Trophoblast cell (in vitro differentiated cells and primary cell): ENCODE results near the gene SLC45A2.

Experiments
- DNase-seq, 2 donors: peaks; one replicate each; pipeline ENCODE4 v3.0.0-alpha.2; 2016
- H2AFZ ChIP-seq: 2 replicates; pipeline ENCODE4 v1.6.1; 2013; ENCODE audit warnings: low read length, moderate library complexity, mild to moderate bottlenecking; ENCODE audit not compliant: insufficient read depth, poor library complexity
- H2AK5ac ChIP-seq: 2 replicates; pipeline ENCODE4 v1.6.1; 2013; ENCODE audit warnings: mild to moderate bottlenecking, low read length
- H2BK120ac ChIP-seq: 2 replicates; pipeline ENCODE4 v1.6.1; 2013; ENCODE audit warnings: low read length, mild to moderate bottlenecking, moderate library complexity; ENCODE audit not compliant: insufficient read depth, poor library complexity
- H2BK12ac ChIP-seq: 2 replicates; pipeline ENCODE4 v1.6.1; 2013; ENCODE audit warnings: mild to moderate bottlenecking, low read length, moderate library complexity
- H2BK5ac ChIP-seq: 2 replicates; pipeline ENCODE4 v1.6.1; 2013; ENCODE audit warnings: low read length, low read depth, moderate library complexity, mild to moderate bottlenecking; ENCODE audit not compliant: poor library complexity
- H3K14ac ChIP-seq: 2 replicates; pipeline ENCODE4 v1.6.1; 2013; ENCODE audit warnings: mild to moderate bottlenecking, low read length
- H3K18ac ChIP-seq: 2 replicates; pipeline ENCODE4 v1.6.1; 2013; ENCODE audit warnings: mild to moderate bottlenecking, low read length
- H3K23ac ChIP-seq: 2 replicates; pipeline ENCODE4 v1.6.1; 2013; ENCODE audit warnings: low read length
- H3K27ac ChIP-seq: 2 replicates; pipeline ENCODE4 v1.5.1; 2013; ENCODE audit warnings: low read depth, mild to moderate bottlenecking, inconsistent platforms, low read length, moderate library complexity
- H3K27me3 ChIP-seq: 2 replicates; pipeline ENCODE4 v1.6.1; 2013; ENCODE audit warnings: inconsistent platforms, mild to moderate bottlenecking, low read length, moderate library complexity; ENCODE audit not compliant: insufficient read depth
- H3K36me3 ChIP-seq, 2 experiments: 1 replicate in 1 of 2; 2 replicates in 1 of 2; pipeline ENCODE4 v1.6.1; 2013; ENCODE audit warnings: low read length in 2 of 2, mild to moderate bottlenecking in 2 of 2, moderate library complexity in 1 of 2; ENCODE audit not compliant: insufficient read depth in 2 of 2, control insufficient read depth in 1 of 2
- H3K4ac ChIP-seq: 2 replicates; pipeline ENCODE4 v1.6.1; 2013; ENCODE audit warnings: low read depth, mild to moderate bottlenecking, low read length, moderate library complexity
- H3K4me1 ChIP-seq, 2 experiments: 1 replicate in 1 of 2; 2 replicates in 1 of 2; pipeline ENCODE4 v1.6.1; 2013; ENCODE audit warnings: low read length in 2 of 2, mild to moderate bottlenecking in 2 of 2, moderate library complexity in 1 of 2; ENCODE audit not compliant: insufficient read depth in 2 of 2, control insufficient read depth in 1 of 2
- H3K4me2 ChIP-seq: 2 replicates; pipeline ENCODE4 v1.6.1; 2013; ENCODE audit warnings: inconsistent platforms, mild to moderate bottlenecking, low read length, moderate library complexity
- H3K4me3 ChIP-seq: 2 replicates; pipeline ENCODE4 v1.5.1; 2013; ENCODE audit warnings: mild to moderate bottlenecking, low read depth, low read length, inconsistent platforms
- H3K79me1 ChIP-seq: one replicate; pipeline ENCODE4 v1.6.1; 2013; ENCODE audit warnings: low read length
- H3K79me2 ChIP-seq: 2 replicates; pipeline ENCODE4 v1.6.1; 2013; ENCODE audit warnings: low read length, mild to moderate bottlenecking; ENCODE audit not compliant: control insufficient read depth, insufficient read depth, poor library complexity
- H3K9ac ChIP-seq: 2 replicates; pipeline ENCODE4 v1.6.1; 2013; ENCODE audit warnings: mild to moderate bottlenecking, low read length
- H3K9me3 ChIP-seq: 2 replicates; pipeline ENCODE4 v1.6.1; 2013; ENCODE audit warnings: low read depth, mild to moderate bottlenecking, control low read depth, inconsistent platforms, low read length; ENCODE audit not compliant: insufficient read depth
- H4K12ac ChIP-seq: 2 replicates; pipeline ENCODE4 v1.6.1; 2013; ENCODE audit warnings: low read depth, mild to moderate bottlenecking, low read length, moderate library complexity
- H4K8ac ChIP-seq: 2 replicates; pipeline ENCODE4 v1.6.1; 2013; ENCODE audit warnings: low read depth, mild to moderate bottlenecking, low read length, moderate library complexity
- H4K91ac ChIP-seq: one replicate; pipeline ENCODE4 v1.6.1; 2013; ENCODE audit warnings: low read depth, mild to moderate bottlenecking, low read length, moderate library complexity
- WGBS: extraction: QIAGEN DNeasy Blood & Tissue Kit; methylation state at CpG from one replicate; pipeline ENCODE4 v1.1.7; 2013; ENCODE audit warnings: missing lambda C conversion rate; ENCODE audit not compliant: insufficient read length, insufficient coverage; ENCODE audit errors: extremely low coverage; 5-methylcytosine and 5-hydroxymethylcytosine counted together

Gene SLC45A2

DNA sequence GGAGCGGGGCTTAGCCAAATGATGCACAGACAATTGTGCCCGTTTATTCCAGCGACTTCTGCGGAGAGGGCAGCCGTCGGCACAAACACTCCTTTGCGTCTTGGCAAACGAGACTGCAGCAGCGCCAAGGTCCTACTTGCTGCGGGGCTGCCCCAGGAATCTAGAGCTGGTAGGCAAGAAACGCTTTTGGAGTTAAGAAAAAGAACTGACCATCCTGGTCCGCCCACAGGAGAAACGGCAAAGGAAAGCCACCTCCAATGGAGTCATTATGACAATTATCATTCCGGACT is 46.0 kb downstream of the SLC45A2 start:
- Histone ChIP-seq H2BK12ac (no peak overlapping the region), H3K79me1 (no peaks in the 10 kb centered on the region), H2AK5ac (no peak overlapping the region), H4K8ac (no peak overlapping the region), H4K91ac (no peak overlapping the region), H2BK5ac (no peak overlapping the region), H3K9me3 (peaks cover 3% of the 10 kb centered on the region), H3K4me2 (no peak overlapping the region), H3K14ac (no peak overlapping the region), H3K4me1 (peaks cover 4% of the 10 kb centered on the region in 2 experiments), H3K18ac (no peak overlapping the region), H2AFZ (no peak overlapping the region), H2BK120ac (no peak overlapping the region), H3K27ac (no peak overlapping the region), H3K79me2 (no peaks in the 10 kb centered on the region), H3K23ac (no peak overlapping the region), H3K9ac (no peak overlapping the region), H3K27me3 (no peaks in the 10 kb centered on the region), H3K36me3 (no peaks in the 10 kb centered on the region), H4K12ac (no peak overlapping the region), H3K4me3 (no peak overlapping the region), H3K4ac (no peak overlapping the region)
- no peak for DNase-seq
- WGBS: no CpG with 5 or more reads among the region's 14 CpGs

DNA sequence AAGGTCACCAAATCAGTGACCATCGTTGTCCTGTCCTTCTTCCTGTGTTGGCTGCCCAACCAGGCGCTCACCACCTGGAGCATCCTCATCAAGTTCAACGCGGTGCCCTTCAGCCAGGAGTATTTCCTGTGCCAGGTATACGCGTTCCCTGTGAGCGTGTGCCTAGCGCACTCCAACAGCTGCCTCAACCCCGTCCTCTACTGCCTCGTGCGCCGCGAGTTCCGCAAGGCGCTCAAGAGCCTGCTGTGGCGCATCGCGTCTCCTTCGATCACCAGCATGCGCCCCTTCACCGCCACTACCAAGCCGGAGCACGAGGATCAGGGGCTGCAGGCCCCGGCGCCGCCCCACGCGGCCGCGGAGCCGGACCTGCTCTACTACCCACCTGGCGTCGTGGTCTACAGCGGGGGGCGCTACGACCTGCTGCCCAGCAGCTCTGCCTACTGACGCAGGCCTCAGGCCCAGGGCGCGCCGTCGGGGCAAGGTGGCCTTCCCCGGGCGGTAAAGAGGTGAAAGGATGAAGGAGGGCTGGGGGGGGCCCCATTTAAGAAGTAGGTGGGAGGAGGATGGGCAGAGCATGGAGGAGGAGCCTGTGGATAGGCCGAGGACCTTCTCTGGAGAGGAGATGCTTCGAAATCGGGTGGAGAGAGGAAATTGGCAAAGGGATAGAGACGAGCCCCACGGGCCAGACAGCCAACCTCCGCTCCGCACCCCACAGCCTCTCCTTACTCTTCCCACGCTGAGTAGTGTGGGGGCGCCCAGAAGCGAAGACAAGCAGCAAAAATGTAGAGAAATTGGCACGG is 46.6 kb downstream of the SLC45A2 start:
- Histone ChIP-seq H3K27ac (no peak overlapping the region), H3K79me2 (no peaks in the 10 kb centered on the region), H3K9me3 (peaks cover 3% of the 10 kb centered on the region), H3K14ac (no peak overlapping the region), H3K4me1 (peaks cover 4% of the 10 kb centered on the region in 2 experiments), H3K23ac (no peak overlapping the region), H3K27me3 (no peaks in the 10 kb centered on the region), H2BK5ac (no peak overlapping the region), H2BK12ac (no peak overlapping the region), H4K8ac (no peak overlapping the region), H3K79me1 (no peaks in the 10 kb centered on the region), H2AK5ac (no peak overlapping the region), H4K91ac (no peak overlapping the region), H3K9ac (no peak overlapping the region), H3K18ac (no peak overlapping the region), H3K4ac (no peak overlapping the region), H4K12ac (no peak overlapping the region), H3K4me2 (no peak overlapping the region), H3K36me3 (no peaks in the 10 kb centered on the region), H2AFZ (no peak overlapping the region), H3K4me3 (no peak overlapping the region), H2BK120ac (no peak overlapping the region)
- no CpG with 5 or more reads among the region's 54 CpGs for WGBS
- no peak for DNase-seq

DNA sequence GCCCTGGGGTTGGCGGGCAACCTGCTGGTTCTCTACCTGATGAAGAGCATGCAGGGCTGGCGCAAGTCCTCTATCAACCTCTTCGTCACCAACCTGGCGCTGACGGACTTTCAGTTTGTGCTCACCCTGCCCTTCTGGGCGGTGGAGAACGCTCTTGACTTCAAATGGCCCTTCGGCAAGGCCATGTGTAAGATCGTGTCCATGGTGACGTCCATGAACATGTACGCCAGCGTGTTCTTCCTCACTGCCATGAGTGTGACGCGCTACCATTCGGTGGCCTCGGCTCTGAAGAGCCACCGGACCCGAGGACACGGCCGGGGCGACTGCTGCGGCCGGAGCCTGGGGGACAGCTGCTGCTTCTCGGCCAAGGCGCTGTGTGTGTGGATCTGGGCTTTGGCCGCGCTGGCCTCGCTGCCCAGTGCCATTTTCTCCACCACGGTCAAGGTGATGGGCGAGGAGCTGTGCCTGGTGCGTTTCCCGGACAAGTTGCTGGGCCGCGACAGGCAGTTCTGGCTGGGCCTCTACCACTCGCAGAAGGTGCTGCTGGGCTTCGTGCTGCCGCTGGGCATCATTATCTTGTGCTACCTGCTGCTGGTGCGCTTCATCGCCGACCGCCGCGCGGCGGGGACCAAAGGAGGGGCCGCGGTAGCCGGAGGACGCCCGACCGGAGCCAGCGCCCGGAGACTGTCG is 47.3 kb downstream of the SLC45A2 start:
- H3K4me2 ChIP-seq: no peak overlapping the region
- peaks cover 3% of the 10 kb centered on the region for H3K9me3 ChIP-seq
- no peak overlapping the region for H3K23ac ChIP-seq
- no peak overlapping the region for H2AK5ac ChIP-seq
- H2AFZ ChIP-seq: no peak overlapping the region
- H3K27me3 ChIP-seq: no peaks in the 10 kb centered on the region
- no peaks in the 10 kb centered on the region for H3K36me3 ChIP-seq
- DNase-seq: no peak
- no peaks in the 10 kb centered on the region for H3K79me1 ChIP-seq
- WGBS: no CpG with 5 or more reads among the region's 54 CpGs
- no peak overlapping the region for H3K4ac ChIP-seq
- no peak overlapping the region for H4K8ac ChIP-seq
- no peak overlapping the region for H3K18ac ChIP-seq
- no peak overlapping the region for H4K91ac ChIP-seq
- no peak overlapping the region for H3K9ac ChIP-seq
- H3K27ac ChIP-seq: no peak overlapping the region
- H3K14ac ChIP-seq: no peak overlapping the region
- H2BK5ac ChIP-seq: no peak overlapping the region
- H2BK12ac ChIP-seq: no peak overlapping the region
- H4K12ac ChIP-seq: no peak overlapping the region
- H3K4me3 ChIP-seq: no peak overlapping the region
- H2BK120ac ChIP-seq: no peak overlapping the region
- no peaks in the 10 kb centered on the region for H3K79me2 ChIP-seq
- H3K4me1 ChIP-seq: peaks cover 4% of the 10 kb centered on the region in 2 experiments

DNA sequence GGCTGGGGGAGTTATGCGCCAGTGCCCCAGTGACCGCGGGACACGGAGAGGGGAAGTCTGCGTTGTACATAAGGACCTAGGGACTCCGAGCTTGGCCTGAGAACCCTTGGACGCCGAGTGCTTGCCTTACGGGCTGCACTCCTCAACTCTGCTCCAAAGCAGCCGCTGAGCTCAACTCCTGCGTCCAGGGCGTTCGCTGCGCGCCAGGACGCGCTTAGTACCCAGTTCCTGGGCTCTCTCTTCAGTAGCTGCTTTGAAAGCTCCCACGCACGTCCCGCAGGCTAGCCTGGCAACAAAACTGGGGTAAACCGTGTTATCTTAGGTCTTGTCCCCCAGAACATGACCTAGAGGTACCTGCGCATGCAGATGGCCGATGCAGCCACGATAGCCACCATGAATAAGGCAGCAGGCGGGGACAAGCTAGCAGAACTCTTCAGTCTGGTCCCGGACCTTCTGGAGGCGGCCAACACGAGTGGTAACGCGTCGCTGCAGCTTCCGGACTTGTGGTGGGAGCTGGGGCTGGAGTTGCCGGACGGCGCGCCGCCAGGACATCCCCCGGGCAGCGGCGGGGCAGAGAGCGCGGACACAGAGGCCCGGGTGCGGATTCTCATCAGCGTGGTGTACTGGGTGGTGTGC is 48.0 kb downstream of the SLC45A2 start, which contains the start of gene RXFP3:
RXFP3 (plus strand) TSS at position 6 of the 636 bp plus-strand sequence; CDS start at position 361, 355 bp downstream.
- no peaks in the 10 kb centered on the region for H3K79me2 ChIP-seq
- WGBS: no CpG with 5 or more reads among the region's 45 CpGs

More for the DNA sequence above, 48.0 kb downstream of the SLC45A2 start, which contains the start of gene RXFP3:
- Histone ChIP-seq H3K14ac (no peak within 1 kb of the TSS), H3K23ac (no peak within 1 kb of the TSS), H2BK120ac (no peak within 1 kb of the TSS), H3K27me3 (no peaks in the 10 kb centered on the region), H3K18ac (no peak within 1 kb of the TSS), H2AFZ (no peak within 1 kb of the TSS), H3K4me1 (peaks cover 4% of the 10 kb centered on the region in 2 experiments), H2BK5ac (no peak within 1 kb of the TSS), H4K12ac (no peak within 1 kb of the TSS), H3K9me3 (peaks cover 3% of the 10 kb centered on the region), H4K91ac (no peak within 1 kb of the TSS), H3K4me3 (peak within 1 kb of the TSS; percentile 60), H2BK12ac (no peak within 1 kb of the TSS), H3K4me2 (peak within 1 kb of the TSS; percentile 99), H4K8ac (no peak within 1 kb of the TSS), H2AK5ac (no peak within 1 kb of the TSS), H3K4ac (no peak within 1 kb of the TSS), H3K27ac (no peak within 1 kb of the TSS), H3K9ac (no peak within 1 kb of the TSS), H3K79me1 (no peaks in the 10 kb centered on the region), H3K36me3 (no peaks in the 10 kb centered on the region)
- DNase-seq: no peak
